H9 (cell line): ENCODE measurements around the gene TMEM163. TPM values are rescaled to one million over a fixed set of nuclear protein-coding genes. Genes with fewer than 3 reads are reported as not detected.

Experiments
- DNase-seq: peaks from one replicate; pipeline ENCODE4 v3.0.0-alpha.2; 2017
- H2AFZ ChIP-seq: one replicate; pipeline ENCODE4 v1.6.1; 2013; ENCODE audit warnings: mild to moderate bottlenecking, low read length, control low read depth, moderate library complexity
- H2AK5ac ChIP-seq: 2 replicates; pipeline ENCODE4 v1.6.1; 2013; ENCODE audit warnings: low read length, control low read depth, mixed read lengths; ENCODE audit not compliant: insufficient read length
- H2BK120ac ChIP-seq: one replicate; pipeline ENCODE4 v1.6.1; 2013; ENCODE audit warnings: low read depth, mild to moderate bottlenecking, low read length, control low read depth, inconsistent platforms; ENCODE audit not compliant: poor library complexity, severe bottlenecking
- H2BK12ac ChIP-seq: 2 replicates; pipeline ENCODE4 v1.6.1; 2013; ENCODE audit warnings: low read length, control low read depth, mixed read lengths, low read depth; ENCODE audit not compliant: insufficient read length
- H2BK15ac ChIP-seq: 2 replicates; pipeline ENCODE4 v1.6.1; 2013; ENCODE audit warnings: low read depth, low read length, control low read depth
- H2BK20ac ChIP-seq: one replicate; pipeline ENCODE4 v1.6.1; 2013; ENCODE audit warnings: low read depth, mild to moderate bottlenecking, low read length, control low read depth, inconsistent platforms; ENCODE audit not compliant: poor library complexity, severe bottlenecking
- H2BK5ac ChIP-seq: 2 replicates; pipeline ENCODE4 v1.6.1; 2013; ENCODE audit warnings: low read length, control low read depth, mixed read lengths; ENCODE audit not compliant: insufficient read length
- H3K14ac ChIP-seq: 2 replicates; pipeline ENCODE4 v1.6.1; 2013; ENCODE audit warnings: low read length, control low read depth; ENCODE audit not compliant: insufficient read depth
- H3K18ac ChIP-seq: 2 replicates; pipeline ENCODE4 v1.6.1; 2013; ENCODE audit warnings: low read depth, mild to moderate bottlenecking, mixed read lengths, low read length, control low read depth; ENCODE audit not compliant: insufficient read length
- H3K23ac ChIP-seq: 2 replicates; pipeline ENCODE4 v1.6.1; 2013; ENCODE audit warnings: low read length, control low read depth, mixed read lengths, low read depth; ENCODE audit not compliant: insufficient read length
- H3K23me2 ChIP-seq: 2 replicates; pipeline ENCODE4 v1.6.1; 2013; ENCODE audit warnings: low read depth, mild to moderate bottlenecking, mixed read lengths, low read length, control low read depth; ENCODE audit not compliant: insufficient read length, poor library complexity, severe bottlenecking
- H3K27ac ChIP-seq: 2 replicates; pipeline ENCODE4 v1.5.1; 2013; ENCODE audit warnings: low read length, control low read depth, mixed read lengths, low read depth; ENCODE audit not compliant: insufficient read length
- H3K27me3 ChIP-seq: 2 replicates; pipeline ENCODE4 v1.6.1; 2013; ENCODE audit warnings: low read length, control low read depth, inconsistent platforms; ENCODE audit not compliant: insufficient read depth
- H3K4ac ChIP-seq: 2 replicates; pipeline ENCODE4 v1.6.1; 2013; ENCODE audit warnings: low read depth, mild to moderate bottlenecking, control low read depth, inconsistent platforms, low read length, moderate library complexity
- H3K4me1 ChIP-seq: 2 replicates; pipeline ENCODE4 v1.6.1; 2013; ENCODE audit warnings: low read length, control low read depth, inconsistent platforms; ENCODE audit not compliant: insufficient read depth
- H3K4me2 ChIP-seq: 2 replicates; pipeline ENCODE4 v1.6.1; 2013; ENCODE audit warnings: low read length, control low read depth, mixed read lengths; ENCODE audit not compliant: insufficient read length, insufficient read depth
- H3K56ac ChIP-seq: 2 replicates; pipeline ENCODE4 v1.6.1; 2013; ENCODE audit warnings: low read depth, mild to moderate bottlenecking, mixed read lengths, low read length, control low read depth; ENCODE audit not compliant: insufficient read length
- H3K79me1 ChIP-seq: 2 replicates; pipeline ENCODE4 v1.6.1; 2013; ENCODE audit warnings: low read depth, mild to moderate bottlenecking, moderate library complexity, low read length, control low read depth, inconsistent platforms; ENCODE audit not compliant: insufficient read depth, poor library complexity, severe bottlenecking
- H3K79me2 ChIP-seq: 2 replicates; pipeline ENCODE4 v1.6.1; 2013; ENCODE audit warnings: low read length, control low read depth, inconsistent platforms; ENCODE audit not compliant: insufficient read depth
- H3K9ac ChIP-seq: 2 replicates; pipeline ENCODE4 v1.6.1; 2013; ENCODE audit warnings: low read length, control low read depth, mixed read lengths; ENCODE audit not compliant: insufficient read length; ENCODE audit errors: extremely low read depth
- H3K9me3 ChIP-seq: one replicate; pipeline ENCODE4 v1.6.1; 2013; ENCODE audit warnings: low read depth, low read length, inconsistent platforms; ENCODE audit not compliant: control insufficient read depth
- H3T11ph ChIP-seq: one replicate; pipeline ENCODE4 v1.6.1; 2013; ENCODE audit warnings: mild to moderate bottlenecking, low read length, control low read depth, inconsistent platforms
- H4K20me1 ChIP-seq: one replicate; pipeline ENCODE4 v1.6.1; 2013; ENCODE audit not compliant: control insufficient read depth, insufficient read length, insufficient read depth
- H4K5ac ChIP-seq: 2 replicates; pipeline ENCODE4 v1.6.1; 2013; ENCODE audit warnings: low read depth, mild to moderate bottlenecking, mixed read lengths, low read length, control low read depth; ENCODE audit not compliant: insufficient read length
- H4K8ac ChIP-seq: replicated peaks from 2 replicates; pipeline ENCODE4 v1.6.1; 2013; ENCODE audit warnings: low read length, control low read depth, mixed read lengths, low read depth; ENCODE audit not compliant: insufficient read length
- H4K91ac ChIP-seq: 2 replicates; pipeline ENCODE4 v1.6.1; 2013; ENCODE audit warnings: low read depth, mild to moderate bottlenecking, moderate library complexity, mixed read lengths, low read length, control low read depth; ENCODE audit not compliant: insufficient read length
- H3K27ac Mint-ChIP-seq, 3 experiments: 2 replicates in 2 of 3; 3 replicates in 1 of 3; pipeline ENCODE4 v1.8.0; 2020 to 2021; ENCODE audit warnings: mixed read lengths in 3 of 3, mild to moderate bottlenecking in 1 of 3, moderate library complexity in 1 of 3
- H3K27me3 Mint-ChIP-seq: 2 replicates; pipeline ENCODE4 v1.8.0; 2021; ENCODE audit warnings: low read depth, mild to moderate bottlenecking, moderate library complexity, mixed read lengths
- H3K36me3 Mint-ChIP-seq, 3 experiments: 2 replicates in 2 of 3; 3 replicates in 1 of 3; pipeline ENCODE4 v1.8.0; 2020 to 2021; ENCODE audit warnings: low read depth in 3 of 3, mixed read lengths in 3 of 3; ENCODE audit not compliant: insufficient read depth in 1 of 3
- H3K4me1 Mint-ChIP-seq, 2 experiments: 2 replicates each; pipeline ENCODE4 v1.8.0; 2020; ENCODE audit warnings: mixed read lengths in 2 of 2
- H3K4me3 Mint-ChIP-seq, 2 experiments: 2 replicates in 1 of 2; 3 replicates in 1 of 2; pipeline ENCODE4 v1.8.0; 2020 to 2021; ENCODE audit warnings: mild to moderate bottlenecking in 2 of 2, mixed read lengths in 2 of 2, moderate library complexity in 1 of 2
- H3K9me3 Mint-ChIP-seq, 2 experiments: 2 replicates in 1 of 2; 3 replicates in 1 of 2; pipeline ENCODE4 v1.8.0; 2020; ENCODE audit warnings: mild to moderate bottlenecking in 2 of 2, mixed read lengths in 2 of 2, moderate library complexity in 1 of 2
- CTCF ChIP-seq: fragments of 200-600 bp; sonication (generic); conservative IDR thresholded peaks from 3 replicates; pipeline ENCODE4 v1.8.0; 2021; ENCODE audit warnings: antibody characterized with exemption, mild to moderate bottlenecking
- WGBS: extraction: QIAGEN DNeasy Blood & Tissue Kit; methylation state at CpG from one replicate; pipeline ENCODE4 v1.1.7; 2013; ENCODE audit warnings: missing lambda C conversion rate, low lambda C conversion rate, mixed read lengths; ENCODE audit not compliant: insufficient read length; ENCODE audit errors: extremely low coverage; 5-methylcytosine and 5-hydroxymethylcytosine counted together
- total RNA-seq: library from RNA; stranded (reverse); gene quantifications from 2 replicates; pipeline ENCODE4 v1.2.1, GENCODE V29; 2021

Gene TMEM163
- total RNA-seq, 1 experiment from 2014 or later, result 0.39 TPM

- Mint-ChIP-seq H3K27ac (no peak overlapping the region), H3K9me3 (no peaks in the 10 kb centered on the region; a peak in 1 of 5 replicates), H3K4me1 (no peaks in the 10 kb centered on the region), H3K27me3 (peaks cover 3% of the 10 kb centered on the region; the same call in 1 of the 2 replicates), H3K4me3 (no peak overlapping the region), H3K36me3 (no peaks in the 10 kb centered on the region; a peak in 1 of 7 replicates)
- H3K23me2 ChIP-seq, result no peaks in the 10 kb centered on the region
- no peaks in the 10 kb centered on the region for H3K79me2 ChIP-seq
- H3K56ac ChIP-seq, result no peak overlapping the region
- no peak overlapping the region for H3K23ac ChIP-seq
- H2BK5ac ChIP-seq, result no peak overlapping the region
- H2BK20ac ChIP-seq, result no peak overlapping the region
- no CpG with 5 or more reads among the region's 3 CpGs for WGBS
- H3K4me2 ChIP-seq, result no peak overlapping the region
- no peaks in the 10 kb centered on the region for H3K27me3 ChIP-seq
- H4K8ac ChIP-seq, result no peak overlapping the region
- no peaks in the 10 kb centered on the region for H3K79me1 ChIP-seq
- H4K91ac ChIP-seq, result no peak overlapping the region
- no peak overlapping the region for H2BK120ac ChIP-seq
- no peak for TF ChIP-seq CTCF
- DNase-seq, result no peak
- no peak overlapping the region for H3T11ph ChIP-seq
- no peak overlapping the region for H2AFZ ChIP-seq
- no peaks in the 10 kb centered on the region for H3K9me3 ChIP-seq
- no peak overlapping the region for H3K14ac ChIP-seq
- no peak overlapping the region for H2AK5ac ChIP-seq
- no peak overlapping the region for H3K18ac ChIP-seq
- no peak overlapping the region for H2BK15ac ChIP-seq
- no peak overlapping the region for H4K5ac ChIP-seq
- no peaks in the 10 kb centered on the region for H3K4me1 ChIP-seq
- no peak overlapping the region for H2BK12ac ChIP-seq
- H3K4ac ChIP-seq, result no peak overlapping the region
- H3K27ac ChIP-seq, result no peak overlapping the region
- no peaks in the 10 kb centered on the region for H4K20me1 ChIP-seq
- H3K9ac ChIP-seq, result no peak overlapping the region
Measured at GRCh38 chr2:134728163-134728562, 9.4 kb upstream of the TMEM163 start.
